ENCODE results near the gene RNF208.

- no peak for TF ChIP-seq POLR2A (IDR thresholded peaks at IDR 0.05)
- no peak for TF ChIP-seq CTCF (IDR thresholded peaks at IDR 0.05 in 4 of 5, conservative IDR thresholded peaks at IDR 0.05 in 1 of 5)
These were observed 6.6 kb downstream of the RNF208 start for GRCh38 chr9:137215196-137215986.

All from gastrocnemius medialis (tissue), 4 donors.